ENCODE measurements around the gene MYLK2.
A peak's percentile ranks its signal among the peaks of the same experiment; 100 is the strongest.
"Not testable (repeated sequence)": the region's sequence is repeated elsewhere in the genome, so short reads cannot be mapped to it uniquely, and the experiment has no call there.

MYLK2 gene

DNA sequence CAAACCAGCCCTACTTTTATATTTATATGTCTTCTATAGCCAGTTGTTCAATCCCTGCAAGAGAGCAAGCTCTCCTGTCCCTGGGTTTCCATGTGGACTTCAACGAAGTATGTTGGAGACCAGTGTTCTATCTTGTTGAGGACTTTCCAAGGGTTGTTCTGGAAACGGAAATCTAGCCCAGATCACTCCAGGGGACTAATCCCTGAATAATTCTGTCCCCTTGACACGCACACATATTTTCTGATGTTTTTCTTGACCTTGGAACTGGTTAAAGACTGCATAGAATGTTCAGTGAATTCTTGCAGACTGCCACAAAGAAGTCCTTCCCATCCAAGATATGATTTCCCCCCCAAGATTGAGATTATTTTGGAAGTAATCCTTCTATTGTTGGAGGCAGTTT, 9.5 kb upstream of the MYLK2 start:
- Histone ChIP-seq H3K4me1 (peaks cover 0 to 89% (median 67%) of the 10 kb centered on the region in 4 donors), H3K36me3 (no peaks in the 10 kb centered on the region), H3K4me3 (no peak overlapping the region), H3K9me3 (no peaks in the 10 kb centered on the region), H3K27ac (peak overlapping the region; percentile 83 to 87), H3K27me3 (no peaks in the 10 kb centered on the region)
- TF ChIP-seq, protein P1, sequence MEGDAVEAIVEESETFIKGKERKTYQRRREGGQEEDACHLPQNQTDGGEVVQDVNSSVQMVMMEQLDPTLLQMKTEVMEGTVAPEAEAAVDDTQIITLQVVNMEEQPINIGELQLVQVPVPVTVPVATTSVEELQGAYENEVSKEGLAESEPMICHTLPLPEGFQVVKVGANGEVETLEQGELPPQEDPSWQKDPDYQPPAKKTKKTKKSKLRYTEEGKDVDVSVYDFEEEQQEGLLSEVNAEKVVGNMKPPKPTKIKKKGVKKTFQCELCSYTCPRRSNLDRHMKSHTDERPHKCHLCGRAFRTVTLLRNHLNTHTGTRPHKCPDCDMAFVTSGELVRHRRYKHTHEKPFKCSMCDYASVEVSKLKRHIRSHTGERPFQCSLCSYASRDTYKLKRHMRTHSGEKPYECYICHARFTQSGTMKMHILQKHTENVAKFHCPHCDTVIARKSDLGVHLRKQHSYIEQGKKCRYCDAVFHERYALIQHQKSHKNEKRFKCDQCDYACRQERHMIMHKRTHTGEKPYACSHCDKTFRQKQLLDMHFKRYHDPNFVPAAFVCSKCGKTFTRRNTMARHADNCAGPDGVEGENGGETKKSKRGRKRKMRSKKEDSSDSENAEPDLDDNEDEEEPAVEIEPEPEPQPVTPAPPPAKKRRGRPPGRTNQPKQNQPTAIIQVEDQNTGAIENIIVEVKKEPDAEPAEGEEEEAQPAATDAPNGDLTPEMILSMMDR (IDR thresholded peaks at IDR 0.05) = no peak
- DNase-seq = no peak
- intact Hi-C loops (cut with DNase I; ENCODE audit: low total_unique reads) = loop anchor here (10.0 kb wide), 1 partner anchor 65 kb away; no protein-coding TSS in a partner anchor

DNA sequence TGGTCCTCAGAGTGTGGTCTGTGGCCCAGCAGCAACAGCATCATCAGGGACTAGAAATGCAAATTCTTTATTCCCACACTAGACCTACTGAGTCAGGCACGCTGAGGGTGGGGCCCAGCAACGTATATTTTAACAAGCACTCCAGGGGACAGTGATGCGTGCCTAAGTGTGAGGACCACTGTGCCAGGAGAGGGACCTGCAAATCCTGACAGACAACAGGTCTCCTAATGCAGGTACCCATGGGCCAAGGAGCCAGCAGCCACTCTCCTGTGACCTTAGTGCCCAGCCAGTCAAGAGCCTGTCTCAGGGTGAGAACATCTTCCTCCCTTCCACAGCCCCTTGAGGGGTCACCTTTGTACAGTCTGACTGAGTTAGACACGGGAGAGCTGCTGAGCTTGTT, 8.0 kb upstream of the MYLK2 start:
- no peak for DNase-seq
- intact Hi-C loops (cut with DNase I; ENCODE audit: low total_unique reads) = loop anchor here (10.0 kb wide), 1 partner anchor 66 kb away; no protein-coding TSS in a partner anchor
- TF ChIP-seq, protein P1 (IDR thresholded peaks at IDR 0.05) = no peak
- H3K4me3 ChIP-seq = no peak overlapping the region
- no peaks in the 10 kb centered on the region for H3K27me3 ChIP-seq
- H3K36me3 ChIP-seq = no peaks in the 10 kb centered on the region
- peak overlapping the region; percentile 83 to 87 for H3K27ac ChIP-seq
- peaks cover 0 to 99% (median 81%) of the 10 kb centered on the region in 4 donors for H3K4me1 ChIP-seq
- H3K9me3 ChIP-seq = no peaks in the 10 kb centered on the region

DNA sequence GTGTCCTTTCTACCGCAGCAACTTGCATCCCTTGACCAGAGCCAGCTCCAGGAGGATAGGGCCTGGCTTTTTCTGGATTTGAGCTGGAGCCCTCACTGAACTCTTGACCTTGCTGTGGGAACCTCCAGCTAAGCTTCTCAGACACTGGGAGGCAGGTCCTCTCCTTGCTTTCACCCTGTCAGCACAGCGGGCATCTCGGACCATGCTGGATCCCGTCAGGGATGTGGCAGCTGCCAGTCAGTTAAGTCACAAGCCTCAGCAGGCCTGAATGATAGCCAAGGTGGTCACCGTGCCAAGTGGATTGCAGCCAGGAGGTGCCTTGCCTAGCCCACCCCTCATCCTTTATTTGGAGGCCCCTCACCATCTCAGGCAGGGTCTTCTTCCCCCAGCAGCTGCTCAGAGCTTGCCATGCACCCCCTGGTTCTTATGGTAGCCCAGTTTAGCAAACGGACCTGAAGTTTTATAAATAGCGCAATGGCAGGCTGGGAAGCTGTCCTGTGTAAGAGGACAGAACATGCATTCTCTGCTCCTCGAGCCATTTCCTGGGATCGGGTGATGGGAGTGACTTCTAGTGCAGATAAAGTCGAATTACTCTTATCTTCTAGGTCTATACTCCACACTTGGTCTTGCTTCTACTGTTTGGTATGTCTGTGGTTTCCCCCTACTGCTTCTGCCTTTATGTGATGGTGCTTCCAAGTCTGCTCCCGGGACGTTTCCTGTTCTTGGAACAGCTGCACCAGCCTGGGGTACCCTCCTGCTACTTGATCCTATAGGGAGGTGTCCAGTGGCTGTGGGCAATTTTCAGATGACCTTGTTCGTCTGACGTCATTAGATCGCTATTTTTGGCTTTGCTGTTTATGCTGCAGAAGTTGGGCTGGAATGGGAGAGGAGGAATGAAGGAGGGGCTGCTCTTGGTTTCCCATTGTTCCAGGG, 7.1 kb upstream of the MYLK2 start:
- TF ChIP-seq, protein P1 (IDR thresholded peaks at IDR 0.05) = no peak
- intact Hi-C loops (cut with DNase I; ENCODE audit: low total_unique reads) = loop anchor here (10.0 kb wide), 1 partner anchor 67 kb away; no protein-coding TSS in a partner anchor

DNA sequence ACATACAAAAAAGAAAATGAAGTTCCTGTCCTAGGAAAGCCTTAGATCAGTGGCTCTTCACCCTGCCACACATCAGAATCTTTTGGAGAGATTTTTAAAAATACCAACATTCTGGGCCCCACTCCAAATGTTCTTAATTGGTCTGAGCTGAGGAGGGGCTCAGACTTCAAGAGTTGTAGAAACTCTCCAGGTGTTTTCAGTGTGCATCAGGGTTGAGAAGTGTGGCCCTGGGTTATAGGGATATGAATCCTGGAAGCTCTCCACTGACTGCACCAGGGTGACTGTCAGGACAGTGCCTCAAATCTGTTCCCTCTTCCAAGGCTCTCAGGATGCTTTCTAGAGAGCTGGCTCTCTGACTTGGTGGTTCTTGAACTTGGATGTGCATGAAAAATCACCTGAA, 5.5 kb upstream of the MYLK2 start:
- H3K27me3 ChIP-seq = no peaks in the 10 kb centered on the region
- H3K4me1 ChIP-seq = peaks cover 0 to 84% (median 63%) of the 10 kb centered on the region in 4 donors
- H3K9me3 ChIP-seq = no peaks in the 10 kb centered on the region
- peak overlapping the region; percentile 83 to 87 for H3K27ac ChIP-seq
- DNase-seq = no peak
- intact Hi-C loops (cut with DNase I; ENCODE audit: low total_unique reads) = loop anchor here (10.0 kb wide), 1 partner anchor 69 kb away; no protein-coding TSS in a partner anchor
- TF ChIP-seq, protein P1 (IDR thresholded peaks at IDR 0.05) = no peak
- H3K4me3 ChIP-seq = no peak overlapping the region
- no peaks in the 10 kb centered on the region for H3K36me3 ChIP-seq

More for the DNA sequence above, 7.1 kb upstream of the MYLK2 start:
- no peaks in the 10 kb centered on the region for H3K27me3 ChIP-seq
- DNase-seq = peak in 1 of 2 donors; percentile 83
- H3K4me1 ChIP-seq = peaks cover 0 to 97% (median 74%) of the 10 kb centered on the region in 4 donors
- H3K9me3 ChIP-seq = no peaks in the 10 kb centered on the region
- H3K4me3 ChIP-seq = no peak overlapping the region
- H3K36me3 ChIP-seq = no peaks in the 10 kb centered on the region
- peak overlapping the region; percentile 83 to 87 for H3K27ac ChIP-seq

DNA sequence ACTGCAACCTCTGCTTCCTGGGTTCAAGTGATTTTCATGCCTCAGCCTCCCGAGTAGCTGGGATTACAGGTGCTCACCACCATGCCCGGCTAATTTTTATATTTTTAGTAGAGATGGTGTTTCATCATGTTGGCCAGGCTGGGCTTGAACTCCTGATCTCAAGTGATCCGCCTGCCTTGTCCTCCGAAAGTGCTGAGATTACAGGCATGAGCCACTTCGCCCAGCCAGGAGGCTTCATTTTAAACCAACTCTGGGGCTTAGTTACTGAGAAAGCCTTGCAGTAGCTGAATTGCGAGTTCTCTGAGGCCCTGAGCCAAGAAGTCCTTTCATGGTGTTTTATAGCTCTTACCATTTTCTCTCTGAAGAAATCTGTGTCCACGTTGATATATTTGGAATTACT, 5.0 kb upstream of the MYLK2 start:
- peak in 1 of 2 donors; percentile 74 for DNase-seq
- H3K4me3 ChIP-seq, H3K27me3 ChIP-seq, H3K36me3 ChIP-seq, H3K9me3 ChIP-seq: not testable (repeated sequence)
- Histone ChIP-seq H3K4me1 (peaks cover 0 to 84% (median 65%) of the 10 kb centered on the region in 4 donors), H3K27ac (peak overlapping the region; percentile 83 to 87)
- intact Hi-C loops (cut with DNase I; ENCODE audit: low total_unique reads) = loop anchor here (10.0 kb wide), 1 partner anchor 69 kb away; no protein-coding TSS in a partner anchor
